ENCODE results near the gene CRELD2. TPM values are rescaled to one million over a fixed set of nuclear protein-coding genes. Genes with fewer than 3 reads are reported as not detected.
A peak's percentile ranks its signal among the peaks of the same experiment; 100 is the strongest.

The CRELD2 gene
- total RNA-seq, 1 donor from 2014 or later = 13.0 TPM

- H3K9ac ChIP-seq (ENCODE audit: low read depth in 1 of 3, low read length in 3 of 3) = no peak overlapping the region
- H3K27ac ChIP-seq (ENCODE audit: low read depth, low read length) = no peak overlapping the region
- H3K4me3 ChIP-seq (ENCODE audit: low read length in 3 of 3) = no peak overlapping the region
- H3K27me3 ChIP-seq (ENCODE audit: control insufficient read depth in 3 of 3, insufficient read depth in 3 of 3, low read length in 3 of 3) = no peaks in the 10 kb centered on the region
- peaks cover 25 to 35% (median 33%) of the 10 kb centered on the region in 3 donors for H3K4me1 ChIP-seq (ENCODE audit: control insufficient read depth in 3 of 3, insufficient read depth in 3 of 3, low read length in 3 of 3)
- H3K36me3 ChIP-seq (ENCODE audit: control insufficient read depth in 3 of 3, insufficient read depth in 3 of 3, low read length in 3 of 3) = no peaks in the 10 kb centered on the region
- H3K9me3 ChIP-seq (ENCODE audit: control insufficient read depth in 3 of 3, low read length in 3 of 3) = no peaks in the 10 kb centered on the region
Measured at GRCh38 chr22:49950396-49950994, 32.1 kb downstream of the CRELD2 start.

- H3K4me3 ChIP-seq (ENCODE audit: low read length in 3 of 3) = no peak overlapping the region
- H3K4me1 ChIP-seq (ENCODE audit: control insufficient read depth in 3 of 3, insufficient read depth in 3 of 3, low read length in 3 of 3) = peaks cover 30 to 39% (median 38%) of the 10 kb centered on the region in 3 donors
- H3K27me3 ChIP-seq (ENCODE audit: control insufficient read depth in 3 of 3, insufficient read depth in 3 of 3, low read length in 3 of 3) = no peaks in the 10 kb centered on the region
- no peak overlapping the region for H3K27ac ChIP-seq (ENCODE audit: low read depth, low read length)
- no peak overlapping the region for H3K9ac ChIP-seq (ENCODE audit: low read depth in 1 of 3, low read length in 3 of 3)
- H3K9me3 ChIP-seq (ENCODE audit: control insufficient read depth in 3 of 3, low read length in 3 of 3) = no peaks in the 10 kb centered on the region
- no peaks in the 10 kb centered on the region for H3K36me3 ChIP-seq (ENCODE audit: control insufficient read depth in 3 of 3, insufficient read depth in 3 of 3, low read length in 3 of 3)
Measured at GRCh38 chr22:49951000-49951677, 32.7 kb downstream of the CRELD2 start.

GRCh38 chr22:49951678-49951985 lies 33.2 kb downstream of the CRELD2 start:
- Histone ChIP-seq H3K27me3 (ENCODE audit: control insufficient read depth in 3 of 3, insufficient read depth in 3 of 3, low read length in 3 of 3) (no peaks in the 10 kb centered on the region), H3K9ac (ENCODE audit: low read depth in 1 of 3, low read length in 3 of 3) (no peak overlapping the region), H3K36me3 (ENCODE audit: control insufficient read depth in 3 of 3, insufficient read depth in 3 of 3, low read length in 3 of 3) (no peaks in the 10 kb centered on the region), H3K4me3 (ENCODE audit: low read length in 3 of 3) (no peak overlapping the region), H3K9me3 (ENCODE audit: control insufficient read depth in 3 of 3, low read length in 3 of 3) (no peaks in the 10 kb centered on the region), H3K27ac (ENCODE audit: low read depth, low read length) (no peak overlapping the region), H3K4me1 (ENCODE audit: control insufficient read depth in 3 of 3, insufficient read depth in 3 of 3, low read length in 3 of 3) (peaks cover 30 to 44% (median 41%) of the 10 kb centered on the region in 3 donors)

DNA sequence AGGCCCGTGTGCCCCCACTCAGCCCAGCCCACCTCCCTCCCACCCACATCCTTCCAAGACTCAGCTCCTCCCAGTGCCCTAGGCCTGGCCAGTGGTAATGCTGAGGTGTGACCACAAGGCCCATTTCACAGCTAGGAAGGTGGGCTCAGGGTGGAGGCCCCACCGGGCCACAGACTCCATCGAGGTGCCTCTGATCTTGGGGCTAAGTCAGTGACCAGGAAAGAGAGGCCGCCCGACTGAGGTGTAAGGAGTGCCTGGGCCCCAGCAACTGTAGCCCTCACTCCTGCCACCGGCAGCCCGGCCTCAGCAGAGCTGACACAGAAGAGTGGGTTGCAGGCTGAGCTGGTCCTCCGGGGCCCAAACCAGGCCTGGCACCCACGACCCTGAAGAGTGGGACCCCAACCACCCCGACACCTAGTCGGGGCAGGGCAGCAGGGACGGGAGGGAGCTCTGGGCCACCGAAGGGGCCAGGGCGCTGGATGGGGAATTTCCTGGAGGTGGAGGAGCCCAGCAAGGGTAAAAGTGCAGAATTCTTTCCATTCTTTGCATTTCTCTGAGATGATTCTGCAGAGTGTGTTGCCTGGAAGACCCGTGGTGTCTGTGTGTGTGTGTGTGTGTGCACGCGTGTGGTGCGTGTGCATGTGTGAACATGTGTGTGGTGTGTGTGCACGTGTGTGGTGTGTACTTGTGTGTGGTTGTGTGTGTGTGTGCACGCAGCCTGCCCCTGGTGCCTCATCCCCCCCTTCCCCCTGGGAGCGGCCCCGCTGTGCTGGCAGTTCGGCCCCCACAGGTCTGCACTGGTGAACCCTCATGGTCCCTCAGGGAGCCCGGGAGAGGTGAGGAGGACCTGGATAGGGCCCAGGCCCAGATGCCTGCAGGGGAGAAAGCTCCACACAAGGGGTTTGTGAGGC lies 33.8 kb downstream of the CRELD2 start:
- Histone ChIP-seq H3K9ac (ENCODE audit: low read depth in 1 of 3, low read length in 3 of 3) (peak overlapping the region in 1 of 3 donors; percentile 40), H3K9me3 (ENCODE audit: control insufficient read depth in 3 of 3, low read length in 3 of 3) (no peaks in the 10 kb centered on the region), H3K36me3 (ENCODE audit: control insufficient read depth in 3 of 3, insufficient read depth in 3 of 3, low read length in 3 of 3) (no peaks in the 10 kb centered on the region), H3K4me1 (ENCODE audit: control insufficient read depth in 3 of 3, insufficient read depth in 3 of 3, low read length in 3 of 3) (peaks cover 30 to 48% (median 44%) of the 10 kb centered on the region in 3 donors), H3K4me3 (ENCODE audit: low read length in 3 of 3) (no peak overlapping the region), H3K27me3 (ENCODE audit: control insufficient read depth in 3 of 3, insufficient read depth in 3 of 3, low read length in 3 of 3) (no peaks in the 10 kb centered on the region), H3K27ac (ENCODE audit: low read depth, low read length) (no peak overlapping the region)

DNA sequence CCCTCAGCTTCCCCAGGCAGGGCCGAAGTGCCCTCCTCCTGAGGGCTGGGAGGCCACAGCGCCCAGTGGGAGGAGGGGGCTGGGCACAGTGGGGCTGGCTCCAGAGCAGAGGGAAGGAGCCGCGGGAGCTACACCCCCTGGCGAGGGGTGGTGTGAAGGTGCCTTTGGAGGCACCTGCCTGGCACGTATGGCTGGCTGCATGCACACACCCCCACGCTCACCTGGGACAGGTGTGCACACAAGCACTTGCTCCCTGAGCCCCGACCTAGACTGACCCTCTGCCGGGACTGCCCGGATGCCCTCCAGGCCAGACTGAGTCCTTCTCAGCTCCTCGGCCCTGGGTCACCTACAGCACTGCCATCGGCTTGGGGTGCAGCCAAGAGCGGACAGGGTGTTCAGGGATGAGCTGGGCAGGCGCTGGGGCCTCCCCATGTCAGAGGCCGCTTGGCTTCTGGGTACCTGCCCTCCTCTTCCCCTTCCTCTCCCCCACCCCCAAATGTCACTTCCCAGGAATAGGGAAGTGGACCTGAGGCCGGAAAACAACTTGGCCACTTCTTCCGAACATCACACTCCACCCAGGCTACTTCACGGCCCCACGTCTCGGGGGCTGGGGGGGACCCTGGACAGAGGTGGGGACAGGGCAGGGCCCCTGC lies 34.7 kb downstream of the CRELD2 start:
- no peaks in the 10 kb centered on the region for H3K27me3 ChIP-seq (ENCODE audit: control insufficient read depth in 3 of 3, insufficient read depth in 3 of 3, low read length in 3 of 3)
- no peak overlapping the region for H3K4me3 ChIP-seq (ENCODE audit: low read length in 3 of 3)
- H3K4me1 ChIP-seq (ENCODE audit: control insufficient read depth in 3 of 3, insufficient read depth in 3 of 3, low read length in 3 of 3) = peaks cover 30 to 48% (median 44%) of the 10 kb centered on the region in 3 donors
- peak overlapping the region in 2 of 3 donors; percentile 87 for H3K9ac ChIP-seq (ENCODE audit: low read depth in 1 of 3, low read length in 3 of 3)
- peak overlapping the region; percentile 93 for H3K27ac ChIP-seq (ENCODE audit: low read depth, low read length)
- H3K36me3 ChIP-seq (ENCODE audit: control insufficient read depth in 3 of 3, insufficient read depth in 3 of 3, low read length in 3 of 3) = no peaks in the 10 kb centered on the region
- H3K9me3 ChIP-seq (ENCODE audit: control insufficient read depth in 3 of 3, low read length in 3 of 3) = no peaks in the 10 kb centered on the region

GRCh38 chr22:49953680-49954344 lies 35.4 kb downstream of the CRELD2 start:
- H3K4me1 ChIP-seq (ENCODE audit: control insufficient read depth in 3 of 3, insufficient read depth in 3 of 3, low read length in 3 of 3) = peaks cover 30 to 49% (median 44%) of the 10 kb centered on the region in 3 donors
- H3K4me3 ChIP-seq (ENCODE audit: low read length in 3 of 3) = peak overlapping the region in 2 of 3 donors; percentile 23 to 41
- no peaks in the 10 kb centered on the region for H3K36me3 ChIP-seq (ENCODE audit: control insufficient read depth in 3 of 3, insufficient read depth in 3 of 3, low read length in 3 of 3)
- peak overlapping the region; percentile 93 for H3K27ac ChIP-seq (ENCODE audit: low read depth, low read length)
- no peaks in the 10 kb centered on the region for H3K27me3 ChIP-seq (ENCODE audit: control insufficient read depth in 3 of 3, insufficient read depth in 3 of 3, low read length in 3 of 3)
- peak overlapping the region; percentile 72 to 87 (median 87) for H3K9ac ChIP-seq (ENCODE audit: low read depth in 1 of 3, low read length in 3 of 3)
- H3K9me3 ChIP-seq (ENCODE audit: control insufficient read depth in 3 of 3, low read length in 3 of 3) = no peaks in the 10 kb centered on the region

GRCh38 chr22:49954354-49954753 lies 35.9 kb downstream of the CRELD2 start:
- Histone ChIP-seq H3K36me3 (ENCODE audit: control insufficient read depth in 3 of 3, insufficient read depth in 3 of 3, low read length in 3 of 3) (no peaks in the 10 kb centered on the region), H3K9ac (ENCODE audit: low read depth in 1 of 3, low read length in 3 of 3) (peak overlapping the region; percentile 72 to 87 (median 87)), H3K4me3 (ENCODE audit: low read length in 3 of 3) (peak overlapping the region in 2 of 3 donors; percentile 23 to 41), H3K27ac (ENCODE audit: low read depth, low read length) (peak overlapping the region; percentile 93), H3K4me1 (ENCODE audit: control insufficient read depth in 3 of 3, insufficient read depth in 3 of 3, low read length in 3 of 3) (peaks cover 32 to 55% (median 47%) of the 10 kb centered on the region in 3 donors), H3K27me3 (ENCODE audit: control insufficient read depth in 3 of 3, insufficient read depth in 3 of 3, low read length in 3 of 3) (no peaks in the 10 kb centered on the region), H3K9me3 (ENCODE audit: control insufficient read depth in 3 of 3, low read length in 3 of 3) (no peaks in the 10 kb centered on the region)

- Histone ChIP-seq H3K36me3 (ENCODE audit: control insufficient read depth in 3 of 3, insufficient read depth in 3 of 3, low read length in 3 of 3) (no peaks in the 10 kb centered on the region), H3K4me1 (ENCODE audit: control insufficient read depth in 3 of 3, insufficient read depth in 3 of 3, low read length in 3 of 3) (peaks cover 39 to 62% (median 54%) of the 10 kb centered on the region in 3 donors), H3K4me3 (ENCODE audit: low read length in 3 of 3) (peak overlapping the region in 1 of 3 donors; percentile 13), H3K27me3 (ENCODE audit: control insufficient read depth in 3 of 3, insufficient read depth in 3 of 3, low read length in 3 of 3) (no peaks in the 10 kb centered on the region), H3K9ac (ENCODE audit: low read depth in 1 of 3, low read length in 3 of 3) (peak overlapping the region; percentile 51 to 87 (median 87)), H3K27ac (ENCODE audit: low read depth, low read length) (peak overlapping the region; percentile 93), H3K9me3 (ENCODE audit: control insufficient read depth in 3 of 3, low read length in 3 of 3) (no peaks in the 10 kb centered on the region)
Measured at GRCh38 chr22:49954991-49955580, 36.7 kb downstream of the CRELD2 start.
